ENCODE measurements around the gene CPVL.
A peak's percentile ranks its signal among the peaks of the same experiment; 100 is the strongest.

The CPVL gene

GRCh38 chr7:29190349-29191045 lies 44.2 kb upstream of the CPVL start:
- Histone ChIP-seq H3K36me3 (ENCODE audit: control insufficient read depth, low read length) (no peaks in the 10 kb centered on the region), H4K20me1 (ENCODE audit: control insufficient read depth, insufficient read depth, low read depth, low read length) (no peaks in the 10 kb centered on the region), H3K4me1 (ENCODE audit: control insufficient read depth, low read length) (no peaks in the 10 kb centered on the region), H3K4me3 (ENCODE audit: low read length) (no peak overlapping the region), H3K27ac (ENCODE audit: low read depth, low read length) (no peak overlapping the region), H3K9me2 (replicated peaks; ENCODE audit: control insufficient read depth, low read length) (no peaks in the 10 kb centered on the region), H3K9me3 (ENCODE audit: control insufficient read depth, insufficient read depth, low read length) (no peaks in the 10 kb centered on the region), H3K79me2 (ENCODE audit: control insufficient read depth, low read length) (no peaks in the 10 kb centered on the region), H3F3A (ENCODE audit: control insufficient read depth, insufficient read depth) (no peaks in the 10 kb centered on the region), H3K4me2 (ENCODE audit: low read length) (no peak overlapping the region), H3K27me3 (ENCODE audit: control insufficient read depth, low read length) (no peaks in the 10 kb centered on the region)
- no peak for TF ChIP-seq EZH2phosphoT487 (IDR thresholded peaks at IDR 0.05; ENCODE audit: borderline replicate concordance, low read length)
- no peak for TF ChIP-seq CTCF (IDR thresholded peaks at IDR 0.05; ENCODE audit: low read depth, low read length, poor library complexity, severe bottlenecking)

- H3K4me1 ChIP-seq (ENCODE audit: control insufficient read depth, low read length) = no peaks in the 10 kb centered on the region
- no peak for TF ChIP-seq EZH2phosphoT487 (IDR thresholded peaks at IDR 0.05; ENCODE audit: borderline replicate concordance, low read length)
- TF ChIP-seq CTCF (IDR thresholded peaks at IDR 0.05; ENCODE audit: low read depth, low read length, poor library complexity, severe bottlenecking) = peak; percentile 90
- H3K9me3 ChIP-seq (ENCODE audit: control insufficient read depth, insufficient read depth, low read length) = no peaks in the 10 kb centered on the region
- H3K4me3 ChIP-seq (ENCODE audit: low read length) = no peak overlapping the region
- no peaks in the 10 kb centered on the region for H3K27me3 ChIP-seq (ENCODE audit: control insufficient read depth, low read length)
- H3K9me2 ChIP-seq (replicated peaks; ENCODE audit: control insufficient read depth, low read length) = no peaks in the 10 kb centered on the region
- no peaks in the 10 kb centered on the region for H3F3A ChIP-seq (ENCODE audit: control insufficient read depth, insufficient read depth)
- H3K36me3 ChIP-seq (ENCODE audit: control insufficient read depth, low read length) = no peaks in the 10 kb centered on the region
- no peak overlapping the region for H3K4me2 ChIP-seq (ENCODE audit: low read length)
- no peaks in the 10 kb centered on the region for H3K79me2 ChIP-seq (ENCODE audit: control insufficient read depth, low read length)
- no peaks in the 10 kb centered on the region for H4K20me1 ChIP-seq (ENCODE audit: control insufficient read depth, insufficient read depth, low read depth, low read length)
- no peak overlapping the region for H3K27ac ChIP-seq (ENCODE audit: low read depth, low read length)
Observed at GRCh38 chr7:29189743-29190201, 43.4 kb upstream of the CPVL start.

- no peak overlapping the region for H3K4me3 ChIP-seq (ENCODE audit: low read length)
- H3K27me3 ChIP-seq (ENCODE audit: control insufficient read depth, low read length) = no peaks in the 10 kb centered on the region
Observed at GRCh38 chr7:29185613-29186012, 39.3 kb upstream of the CPVL start.

More at GRCh38 chr7:29185613-29186012, 39.3 kb upstream of the CPVL start:
- H3K27ac ChIP-seq (ENCODE audit: low read depth, low read length) = no peak overlapping the region
- TF ChIP-seq EZH2phosphoT487 (IDR thresholded peaks at IDR 0.05; ENCODE audit: borderline replicate concordance, low read length) = no peak
- no peak for TF ChIP-seq CTCF (IDR thresholded peaks at IDR 0.05; ENCODE audit: low read depth, low read length, poor library complexity, severe bottlenecking)
- H3K9me3 ChIP-seq (ENCODE audit: control insufficient read depth, insufficient read depth, low read length) = no peaks in the 10 kb centered on the region
- H3K36me3 ChIP-seq (ENCODE audit: control insufficient read depth, low read length) = no peaks in the 10 kb centered on the region
- no peaks in the 10 kb centered on the region for H4K20me1 ChIP-seq (ENCODE audit: control insufficient read depth, insufficient read depth, low read depth, low read length)
- no peak overlapping the region for H3K4me2 ChIP-seq (ENCODE audit: low read length)
- no peaks in the 10 kb centered on the region for H3F3A ChIP-seq (ENCODE audit: control insufficient read depth, insufficient read depth)
- no peaks in the 10 kb centered on the region for H3K4me1 ChIP-seq (ENCODE audit: control insufficient read depth, low read length)
- H3K79me2 ChIP-seq (ENCODE audit: control insufficient read depth, low read length) = no peaks in the 10 kb centered on the region
- no peaks in the 10 kb centered on the region for H3K9me2 ChIP-seq (replicated peaks; ENCODE audit: control insufficient read depth, low read length)
